ENCODE measurements around the gene MYH14.

The MYH14 gene

GRCh38 chr19:50255115-50255514 is 51.7 kb downstream of the MYH14 start:
- no peak overlapping the region for H3K4me3 ChIP-seq (ENCODE audit: low read depth, low read length)

- H3K4me3 ChIP-seq (ENCODE audit: low read depth, low read length) = no peak overlapping the region
These were observed 53.7 kb downstream of the MYH14 start for GRCh38 chr19:50257141-50257540.

- H3K4me3 ChIP-seq (ENCODE audit: low read depth, low read length) = no peak overlapping the region
These were observed 55.5 kb downstream of the MYH14 start for GRCh38 chr19:50258918-50259372.

- H3K4me3 ChIP-seq (ENCODE audit: low read depth, low read length) = no peak overlapping the region
These were observed 58.1 kb downstream of the MYH14 start for GRCh38 chr19:50261446-50261970.

GRCh38 chr19:50263176-50263575 is 59.8 kb downstream of the MYH14 start:
- no peak overlapping the region for H3K4me3 ChIP-seq (ENCODE audit: low read depth, low read length)

GRCh38 chr19:50264483-50265186 is 61.2 kb downstream of the MYH14 start:
- no peak overlapping the region for H3K4me3 ChIP-seq (ENCODE audit: low read depth, low read length)

GRCh38 chr19:50266041-50266440 is 62.6 kb downstream of the MYH14 start:
- H3K4me3 ChIP-seq (ENCODE audit: low read depth, low read length) = no peak overlapping the region

GRCh38 chr19:50266896-50267295 is 63.5 kb downstream of the MYH14 start:
- H3K4me3 ChIP-seq (ENCODE audit: low read depth, low read length) = no peak overlapping the region

- no peak overlapping the region for H3K4me3 ChIP-seq (ENCODE audit: low read depth, low read length)
These were observed 64.6 kb downstream of the MYH14 start for GRCh38 chr19:50268041-50268440.

- H3K4me3 ChIP-seq (ENCODE audit: low read depth, low read length) = no peak overlapping the region
These were observed 65.1 kb downstream of the MYH14 start for GRCh38 chr19:50268501-50268900.

- H3K4me3 ChIP-seq (ENCODE audit: low read depth, low read length) = no peak overlapping the region
These were observed 66.2 kb downstream of the MYH14 start for GRCh38 chr19:50269653-50270052.

- no peak overlapping the region for H3K4me3 ChIP-seq (ENCODE audit: low read depth, low read length)
These were observed 69.0 kb downstream of the MYH14 start for GRCh38 chr19:50272263-50272897.

- H3K4me3 ChIP-seq (ENCODE audit: low read depth, low read length) = no peak overlapping the region
These were observed 70.4 kb downstream of the MYH14 start for GRCh38 chr19:50273821-50274220.

GRCh38 chr19:50275577-50276368 is 72.4 kb downstream of the MYH14 start:
- H3K4me3 ChIP-seq (ENCODE audit: low read depth, low read length) = no peak overlapping the region

- H3K4me3 ChIP-seq (ENCODE audit: low read depth, low read length) = no peak overlapping the region
These were observed 73.1 kb downstream of the MYH14 start for GRCh38 chr19:50276370-50277063.

- H3K4me3 ChIP-seq (ENCODE audit: low read depth, low read length) = no peak overlapping the region
These were observed 74.7 kb downstream of the MYH14 start for GRCh38 chr19:50277966-50278580.

GRCh38 chr19:50280074-50280473 is 76.7 kb downstream of the MYH14 start:
- H3K4me3 ChIP-seq (ENCODE audit: low read depth, low read length) = no peak overlapping the region

GRCh38 chr19:50280983-50281382 is 77.6 kb downstream of the MYH14 start:
- H3K4me3 ChIP-seq (ENCODE audit: low read depth, low read length) = no peak overlapping the region

GRCh38 chr19:50281491-50281890 is 78.1 kb downstream of the MYH14 start:
- no peak overlapping the region for H3K4me3 ChIP-seq (ENCODE audit: low read depth, low read length)

- no peak overlapping the region for H3K4me3 ChIP-seq (ENCODE audit: low read depth, low read length)
These were observed 82.4 kb downstream of the MYH14 start for GRCh38 chr19:50285833-50286232.

- H3K4me3 ChIP-seq (ENCODE audit: low read depth, low read length) = no peak overlapping the region
These were observed 83.0 kb downstream of the MYH14 start for GRCh38 chr19:50286443-50286842.

All from iPS-11a (cell line).